HG03135 (cell line): ENCODE results near the gene VIT.
"Not testable (repeated sequence)": the region's sequence is repeated elsewhere in the genome, so short reads cannot be mapped to it uniquely, and the experiment has no call there.

Experiments used
- ATAC-seq: cut with Tn5 transposase; IDR thresholded peaks from one replicate; pipeline ENCODE4 v1.9.1; 2021; ENCODE audit warnings: mild to moderate bottlenecking, moderate library complexity; ENCODE audit not compliant: unreplicated experiment

VIT gene

DNA sequence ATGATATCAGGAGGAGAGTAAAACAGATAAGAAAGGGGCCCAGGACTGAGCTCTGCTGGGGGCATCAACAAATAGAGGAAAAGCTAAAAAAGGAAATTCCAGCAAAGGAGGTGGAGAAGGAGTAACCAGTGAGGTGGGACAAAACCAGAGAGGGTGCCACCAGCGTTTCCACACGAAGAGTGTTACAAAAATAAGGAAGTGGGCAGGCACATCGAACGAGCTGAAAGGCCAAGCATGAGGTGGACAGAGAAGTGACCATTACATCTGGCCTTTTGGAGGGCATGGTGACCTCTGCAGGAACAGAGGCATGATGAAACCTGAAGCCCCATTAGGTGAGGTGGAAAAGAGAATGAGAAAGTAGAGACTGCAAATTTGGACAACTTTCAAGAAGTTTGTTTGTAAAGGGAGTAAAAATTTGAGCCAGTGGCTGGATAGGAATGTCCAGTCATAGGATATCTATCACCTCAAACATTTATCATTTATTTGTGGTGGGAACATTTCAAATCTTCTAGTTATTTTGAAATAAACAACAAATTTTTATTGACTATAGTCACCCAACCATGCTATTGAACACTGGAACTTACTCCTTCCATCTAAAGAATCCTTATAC, 18.4 kb upstream of the VIT start:
- ATAC-seq, result no peak

DNA sequence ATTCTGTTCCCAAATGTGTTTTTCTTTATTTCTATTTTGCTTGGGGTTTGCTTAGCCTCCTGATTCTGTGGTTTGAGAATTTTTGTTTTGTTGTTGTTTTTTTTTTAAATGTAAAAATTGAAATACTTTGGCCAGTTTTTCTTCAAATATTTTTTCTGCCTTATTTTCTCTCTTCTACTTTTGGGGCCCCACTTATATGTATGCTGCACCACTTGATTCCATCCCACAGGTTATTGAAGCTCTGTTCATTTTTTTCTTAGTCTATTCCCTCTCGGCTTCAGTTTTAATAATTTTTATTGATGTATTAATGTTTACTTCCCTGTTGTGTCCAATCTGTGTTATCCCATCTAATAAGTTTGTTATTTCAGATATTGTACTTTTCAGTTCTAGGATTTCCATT, 17.7 kb upstream of the VIT start:
- ATAC-seq, result no peak

GRCh38 chr2:36680012-36680411, 16.5 kb upstream of the VIT start:
- ATAC-seq, result no peak

DNA sequence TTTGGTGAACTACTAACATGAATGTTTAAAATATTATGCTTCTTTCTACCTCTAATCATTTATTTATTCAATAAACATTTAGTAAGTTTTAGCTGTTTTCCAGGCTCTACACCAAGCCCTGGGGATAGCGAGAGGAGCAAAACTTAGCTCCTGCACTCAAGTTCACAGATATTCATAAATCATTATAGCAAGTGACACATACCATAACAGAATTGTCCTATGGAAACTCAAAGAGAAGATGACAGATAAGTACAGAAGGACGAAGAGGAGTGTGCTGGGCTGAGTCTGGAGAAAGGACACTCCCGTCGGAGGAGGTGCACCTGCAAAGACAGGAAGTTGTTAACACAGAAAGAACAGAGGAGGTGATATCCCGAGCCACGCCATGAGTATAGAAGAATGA, 13.9 kb upstream of the VIT start:
- no peak for ATAC-seq

- no peak for ATAC-seq
Measured at GRCh38 chr2:36683002-36683401, 13.5 kb upstream of the VIT start.

DNA sequence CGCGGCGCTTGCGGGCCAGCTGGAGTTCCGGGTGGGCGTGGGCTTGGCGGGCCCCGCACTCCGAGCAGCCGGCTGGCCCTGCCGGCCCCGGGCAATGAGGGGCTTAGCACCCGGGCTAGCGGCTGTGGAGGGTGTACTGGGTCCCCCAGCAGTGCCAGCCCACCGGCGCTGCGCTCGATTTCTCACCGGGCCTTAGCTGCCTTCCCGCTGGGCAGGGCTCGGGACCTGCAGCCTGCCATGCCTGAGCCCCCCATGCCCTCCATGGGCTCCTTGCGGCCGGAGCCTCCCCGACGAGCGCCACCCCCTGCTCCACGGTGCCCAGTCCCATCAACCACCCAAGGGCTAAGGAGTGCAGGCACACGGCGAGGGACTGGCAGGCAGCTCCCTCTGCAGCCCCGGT, 8.2 kb upstream of the VIT start:
- not testable (repeated sequence) for ATAC-seq

DNA sequence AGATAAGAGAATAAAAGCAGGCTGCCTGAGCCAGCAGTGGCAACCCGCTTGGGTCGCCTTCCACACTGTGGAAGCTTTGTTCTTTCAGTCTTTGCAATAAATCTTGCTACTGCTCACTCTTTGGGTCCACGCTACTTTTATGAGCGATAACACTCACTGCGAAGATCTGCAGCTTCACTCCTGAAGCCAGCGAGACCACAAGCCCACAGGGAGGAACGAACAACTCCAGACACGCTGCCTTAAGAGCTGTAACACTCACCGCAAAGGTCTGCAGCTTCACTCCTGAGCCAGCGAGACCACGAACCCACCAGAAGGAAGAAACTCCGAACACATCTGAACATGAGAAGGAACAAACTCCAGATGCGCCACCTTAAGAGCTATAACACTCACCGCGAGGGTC, 7.5 kb upstream of the VIT start:
- ATAC-seq, result not testable (repeated sequence)

DNA sequence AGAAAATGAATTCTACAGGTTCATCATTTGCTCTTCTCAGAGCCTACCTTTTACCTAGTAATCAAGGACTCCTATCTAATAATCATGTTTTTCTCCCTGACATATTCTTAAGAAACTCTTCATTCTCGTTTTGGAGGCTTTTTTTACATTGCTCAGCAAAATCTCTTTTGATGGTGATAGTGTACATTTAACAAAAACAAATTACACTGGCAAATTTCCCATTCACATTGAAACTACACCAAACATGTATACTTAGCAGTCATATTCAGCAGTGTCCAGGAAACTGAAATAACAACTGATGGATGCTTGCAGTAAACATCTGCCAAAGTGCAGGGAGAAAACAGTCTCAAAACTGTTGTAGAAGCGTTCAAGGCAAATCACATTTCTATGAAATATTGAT, 4.4 kb upstream of the VIT start:
- ATAC-seq, result no peak

GRCh38 chr2:36693825-36694224, 2.7 kb upstream of the VIT start:
- no peak for ATAC-seq

DNA sequence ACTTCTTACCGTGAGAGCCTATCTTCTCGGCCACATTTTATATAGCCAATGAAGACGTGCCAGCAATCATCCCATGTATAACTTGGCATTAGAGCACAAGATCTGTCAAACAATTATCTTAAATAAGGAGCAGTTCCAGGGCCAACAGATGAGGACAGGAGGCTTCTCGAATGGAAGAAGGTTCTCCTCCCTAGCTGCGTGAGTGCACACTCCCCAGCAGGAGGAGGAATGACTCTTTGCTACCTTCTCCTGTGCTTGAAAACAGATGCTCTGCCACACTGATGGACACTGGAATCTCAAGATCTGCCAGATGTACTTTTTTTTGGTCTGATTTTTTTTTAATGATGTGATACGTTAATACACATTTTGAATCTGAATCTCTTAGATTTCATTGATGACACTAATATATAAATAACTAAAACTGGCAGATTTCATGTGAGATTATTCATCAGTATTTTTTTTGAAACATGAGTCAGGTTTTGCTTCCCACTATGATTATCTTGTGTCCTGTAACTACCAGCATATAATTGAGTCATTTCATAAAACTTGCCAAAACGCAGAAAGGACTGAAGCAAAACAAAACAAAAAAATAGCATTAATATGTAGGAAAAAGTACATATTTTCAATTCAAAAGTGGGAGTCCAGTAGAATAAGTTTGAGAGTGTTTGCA, 626 bp upstream of the VIT start:
- no peak for ATAC-seq

DNA sequence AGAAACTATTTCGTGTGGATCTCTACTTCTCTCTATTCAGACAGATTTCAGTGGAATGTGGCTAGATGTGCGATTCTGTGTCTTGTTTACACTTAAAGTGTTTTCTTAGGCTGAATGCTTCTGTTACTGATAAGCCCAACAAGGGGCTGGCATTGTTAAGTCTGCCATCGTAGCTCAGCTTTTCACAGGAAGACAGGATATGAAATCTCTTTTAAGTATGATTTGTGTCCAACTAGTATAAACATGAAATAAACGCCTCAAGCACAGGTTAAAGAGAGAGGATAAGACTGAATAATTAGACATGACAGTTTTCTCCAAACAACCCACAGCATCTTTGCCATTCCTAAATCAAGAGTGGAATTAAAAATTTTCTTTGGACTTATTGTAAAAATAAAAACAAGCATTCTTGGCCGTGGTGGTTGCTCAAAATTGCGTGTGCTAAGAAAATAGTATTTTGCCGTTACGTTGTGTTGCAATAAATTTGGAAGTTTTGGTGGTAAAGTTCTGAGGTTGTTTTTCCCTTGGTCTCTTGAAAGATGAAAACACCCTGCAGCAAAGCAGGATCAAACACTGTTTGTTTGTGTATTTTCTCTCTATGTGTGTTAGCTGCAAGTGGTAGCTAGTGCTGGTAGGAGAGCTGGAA, 1.0 kb downstream of the VIT start:
- no peak for ATAC-seq

DNA sequence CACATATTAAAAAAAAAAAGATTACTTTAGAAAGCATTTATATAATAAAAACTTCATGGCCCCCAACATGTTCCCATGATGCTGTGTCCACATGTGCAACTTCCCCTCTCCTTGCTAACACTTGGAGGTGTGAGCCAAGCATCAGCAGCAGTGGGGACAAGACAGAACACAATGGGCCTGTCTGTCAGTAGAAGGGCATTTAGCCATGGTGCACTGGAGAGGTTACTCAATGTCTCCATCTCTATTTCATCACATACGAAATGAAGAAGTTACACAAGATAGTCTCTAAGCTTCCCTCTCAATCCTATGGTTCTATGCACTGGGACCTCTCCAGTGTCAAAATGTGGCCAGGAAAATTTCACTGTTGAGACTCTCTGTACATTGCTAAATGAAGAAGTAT, 2.5 kb downstream of the VIT start:
- no peak for ATAC-seq

DNA sequence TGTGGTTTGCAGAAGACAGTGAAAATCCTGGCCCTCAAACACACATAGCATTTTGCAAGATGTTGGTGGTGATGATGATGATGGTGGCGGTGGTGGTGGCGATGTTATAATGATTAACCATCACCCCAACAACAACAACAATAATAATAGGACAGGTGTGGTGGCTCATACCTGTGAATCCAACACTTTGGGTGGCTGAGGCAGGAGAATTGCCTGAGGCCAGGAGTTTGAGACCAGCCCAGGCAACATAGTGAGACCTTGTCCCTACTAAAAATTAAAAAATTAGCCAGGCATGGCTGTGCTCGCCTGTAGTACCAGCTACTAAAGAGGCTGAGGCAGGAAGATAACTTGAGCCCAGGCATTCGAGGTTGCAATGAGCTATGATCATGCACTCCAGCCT, 3.8 kb downstream of the VIT start:
- ATAC-seq, result no peak

DNA sequence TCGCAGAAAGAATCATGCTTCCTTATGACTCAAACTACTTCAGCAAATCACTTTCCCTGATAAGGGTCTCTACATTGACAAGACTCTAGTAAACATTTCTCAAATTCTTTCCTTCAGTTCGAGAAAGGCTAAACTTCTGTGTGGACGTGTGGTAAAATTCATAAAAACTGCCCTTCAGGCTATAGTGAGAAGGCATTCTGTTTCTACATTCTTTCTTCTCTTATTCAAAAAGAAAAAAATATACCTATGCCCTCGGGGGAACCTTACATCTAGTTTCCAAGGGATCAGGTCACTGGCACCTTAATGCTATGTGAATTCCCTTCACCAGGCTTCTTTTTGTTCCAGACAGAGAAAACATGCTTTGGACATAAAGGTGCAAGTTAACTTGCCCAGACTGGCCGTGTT, 4.9 kb downstream of the VIT start:
- ATAC-seq, result no peak

DNA sequence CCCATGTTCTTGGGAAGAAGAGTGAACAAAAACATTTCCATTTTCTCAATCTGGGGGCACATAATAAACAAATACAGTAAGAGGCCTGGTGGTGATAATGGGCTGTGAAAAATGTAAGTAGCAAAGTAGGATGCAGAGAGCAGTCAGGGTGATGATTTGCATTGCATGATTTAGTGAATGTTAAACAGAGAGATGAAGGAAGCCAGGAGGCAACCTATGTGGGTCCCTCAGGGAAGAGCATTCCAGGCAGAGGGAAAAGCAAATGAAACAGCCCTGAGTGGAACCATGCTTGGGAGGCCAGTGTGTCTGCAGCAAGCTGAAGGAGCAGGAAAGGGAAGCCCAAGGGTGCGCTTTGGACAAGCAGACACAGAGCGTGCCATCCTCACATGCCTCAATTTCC, 5.4 kb downstream of the VIT start:
- ATAC-seq, result no peak

DNA sequence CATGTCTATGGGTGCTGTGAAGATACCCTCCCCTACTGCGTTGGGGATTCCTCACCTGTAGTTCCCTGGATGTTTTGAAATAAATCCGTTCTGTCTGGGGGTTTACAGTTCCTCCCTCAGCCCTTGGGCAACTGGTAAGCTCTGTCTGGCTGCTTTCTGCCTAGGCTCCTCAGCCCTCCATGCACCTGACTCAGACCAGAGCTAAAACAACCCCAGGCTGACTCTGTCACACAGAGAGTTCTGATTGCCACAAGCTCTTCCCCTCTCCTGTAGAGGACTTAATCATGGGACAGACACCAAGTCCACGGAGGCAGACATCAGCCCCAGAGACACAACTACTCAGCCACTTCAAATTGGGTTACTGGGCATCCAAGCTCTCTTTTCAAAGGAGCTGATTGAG, 6.3 kb downstream of the VIT start:
- no peak for ATAC-seq

- ATAC-seq, result no peak
Measured at GRCh38 chr2:36704475-36705150, 8.1 kb downstream of the VIT start.

DNA sequence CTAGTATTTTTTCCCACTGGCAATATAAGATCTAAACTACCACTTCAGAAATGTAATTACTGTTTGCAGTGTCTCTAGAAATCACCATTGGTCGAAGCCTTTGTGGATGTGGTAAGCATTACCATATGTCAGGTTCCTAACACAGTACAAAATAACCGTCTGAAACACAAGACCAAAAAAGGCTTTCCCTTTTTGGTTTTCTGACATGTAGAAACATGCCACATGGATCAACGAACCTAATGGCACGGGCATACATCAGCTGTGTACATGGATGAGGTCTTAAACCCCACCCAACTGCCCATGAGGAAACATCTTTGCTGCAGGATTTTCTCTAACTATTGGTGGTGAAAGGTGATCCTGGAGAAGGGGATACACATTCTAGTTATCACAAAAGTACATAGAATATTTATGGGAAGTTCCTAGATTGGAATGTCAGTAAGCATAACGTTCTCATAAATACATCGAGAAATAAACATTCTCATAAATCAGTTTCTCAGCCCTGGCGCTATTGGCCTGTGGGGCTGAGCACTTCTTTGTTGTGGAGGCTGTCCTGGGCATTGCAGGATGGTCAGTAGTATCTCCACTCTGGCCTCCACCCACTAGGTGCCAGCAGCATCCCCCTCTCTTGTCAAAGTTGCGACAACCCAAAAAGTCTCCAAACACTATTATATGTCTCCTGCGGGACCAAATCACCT, 9.0 kb downstream of the VIT start:
- no peak for ATAC-seq

GRCh38 chr2:36706021-36706876, 9.7 kb downstream of the VIT start:
- ATAC-seq, result no peak

DNA sequence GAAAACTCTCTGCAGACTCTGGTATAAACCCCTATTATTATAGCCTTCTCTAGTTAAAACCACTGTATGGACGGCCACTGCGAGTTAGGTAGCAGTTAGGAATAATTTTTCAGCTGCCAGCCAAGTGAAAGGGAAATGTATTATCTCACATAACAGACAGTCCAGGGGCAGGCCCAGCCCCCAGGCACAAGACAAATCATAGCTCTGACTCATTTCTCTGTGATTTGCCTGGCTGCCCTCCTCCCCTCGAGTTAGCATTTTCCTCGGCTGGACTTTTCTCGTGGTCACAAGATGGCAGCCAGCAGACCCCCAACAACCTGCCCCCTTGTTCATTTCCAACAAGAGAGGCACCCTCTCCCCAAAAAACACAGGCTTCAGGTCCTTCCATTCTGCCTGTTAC, 10.5 kb downstream of the VIT start:
- no peak for ATAC-seq
